ENCODE data around the gene LEF1. TPM values are rescaled to one million over a fixed set of nuclear protein-coding genes. Genes with fewer than 3 reads are reported as not detected.
A peak's percentile ranks its signal among the peaks of the same experiment; 100 is the strongest.

LEF1 gene
- total RNA-seq, 1 experiment from 2014 or later, result 0.54 TPM

- H3K9me3 ChIP-seq (ENCODE audit: control insufficient read depth, insufficient read depth, low read depth, low read length), result no peaks in the 10 kb centered on the region
- POLR2A ChIA-PET, result interaction anchor here (0.7 kb wide), 1 partner anchor 530 kb away, joined by 11 read pairs; no protein-coding TSS in a partner anchor
- H3K4me3 ChIP-seq (ENCODE audit: low read depth in 2 of 2, low read length in 2 of 2), result no peak overlapping the region
- H3K27me3 ChIP-seq (ENCODE audit: control insufficient read depth, insufficient read depth, low read length), result no peaks in the 10 kb centered on the region
- TF ChIP-seq POLR2AphosphoS5 (IDR thresholded peaks at IDR 0.05; ENCODE audit: low read depth, low read length) (no peak), SIN3A (IDR thresholded peaks at IDR 0.05; ENCODE audit: borderline replicate concordance, insufficient read depth, low read depth, low read length) (no peak), CTCF (IDR thresholded peaks at IDR 0.05) (no peak), TCF7L2 (IDR thresholded peaks at IDR 0.05; ENCODE audit: low read depth, low read length) (no peak), REST (IDR thresholded peaks at IDR 0.05; ENCODE audit: insufficient read depth in 1 of 2, low read depth in 2 of 2, low read length in 1 of 2) (no peak)
- intact Hi-C loops (cut with micrococcal nuclease; ENCODE audit: unreplicated experiment), result no loop called here
- DNase-seq (ENCODE audit: low read depth, low spot score) (no peak), ATAC-seq (no peak)
- in situ Hi-C loops (cut with HindIII; ENCODE audit: low pct_unique_long_range_greater_than_20kb, low sequenced_read_pairs), result no loop called here
- no TSS peak for BruUV-seq (replicated peaks)
- no peak overlapping the region for H3K27ac ChIP-seq (ENCODE audit: low read length)
- H3K36me3 ChIP-seq (ENCODE audit: control insufficient read depth, insufficient read depth, low read length), result no peaks in the 10 kb centered on the region
- no peaks in the 10 kb centered on the region for H3K4me1 ChIP-seq (ENCODE audit: control insufficient read depth, insufficient read depth, low read length)
- CTCF ChIA-PET, result no interaction called here
Observed at GRCh38 chr4:108010167-108010566, 158.6 kb downstream of the LEF1 start.

GRCh38 chr4:108008721-108009120 lies 160.0 kb downstream of the LEF1 start:
- ATAC-seq (no peak), DNase-seq (ENCODE audit: low read depth, low spot score) (peak; percentile 25)
- no peaks in the 10 kb centered on the region for H3K27me3 ChIP-seq (ENCODE audit: control insufficient read depth, insufficient read depth, low read length)
- TF ChIP-seq POLR2AphosphoS5 (IDR thresholded peaks at IDR 0.05; ENCODE audit: low read depth, low read length) (no peak), TCF7L2 (IDR thresholded peaks at IDR 0.05; ENCODE audit: low read depth, low read length) (no peak), SIN3A (IDR thresholded peaks at IDR 0.05; ENCODE audit: borderline replicate concordance, insufficient read depth, low read depth, low read length) (no peak)
- no peak overlapping the region for H3K27ac ChIP-seq (ENCODE audit: low read length)
- BruUV-seq (replicated peaks), result no TSS peak
- ChIA-PET CTCF (no interaction called here), POLR2A (no interaction called here)
- H3K4me3 ChIP-seq (ENCODE audit: low read depth in 2 of 2, low read length in 2 of 2), result no peak overlapping the region
- H3K4me1 ChIP-seq (ENCODE audit: control insufficient read depth, insufficient read depth, low read length), result no peaks in the 10 kb centered on the region
- no peaks in the 10 kb centered on the region for H3K9me3 ChIP-seq (ENCODE audit: control insufficient read depth, insufficient read depth, low read depth, low read length)
- in situ Hi-C loops (cut with HindIII; ENCODE audit: low pct_unique_long_range_greater_than_20kb, low sequenced_read_pairs), result no loop called here
- intact Hi-C loops (cut with micrococcal nuclease; ENCODE audit: unreplicated experiment), result no loop called here
- H3K36me3 ChIP-seq (ENCODE audit: control insufficient read depth, insufficient read depth, low read length), result no peaks in the 10 kb centered on the region

GRCh38 chr4:108007984-108008383 lies 160.7 kb downstream of the LEF1 start:
- no peak overlapping the region for H3K27ac ChIP-seq (ENCODE audit: low read length)
- in situ Hi-C loops (cut with HindIII; ENCODE audit: low pct_unique_long_range_greater_than_20kb, low sequenced_read_pairs), result no loop called here
- H3K4me3 ChIP-seq (ENCODE audit: low read depth in 2 of 2, low read length in 2 of 2), result no peak overlapping the region
- H3K9me3 ChIP-seq (ENCODE audit: control insufficient read depth, insufficient read depth, low read depth, low read length), result no peaks in the 10 kb centered on the region
- ChIA-PET CTCF (no interaction called here), POLR2A (no interaction called here)
- H3K4me1 ChIP-seq (ENCODE audit: control insufficient read depth, insufficient read depth, low read length), result no peaks in the 10 kb centered on the region
- BruUV-seq (replicated peaks), result no TSS peak
- intact Hi-C loops (cut with micrococcal nuclease; ENCODE audit: unreplicated experiment), result no loop called here
- TF ChIP-seq TCF7L2 (IDR thresholded peaks at IDR 0.05; ENCODE audit: low read depth, low read length) (no peak), CTCF (IDR thresholded peaks at IDR 0.05) (no peak), SIN3A (IDR thresholded peaks at IDR 0.05; ENCODE audit: borderline replicate concordance, insufficient read depth, low read depth, low read length) (no peak), POLR2AphosphoS5 (IDR thresholded peaks at IDR 0.05; ENCODE audit: low read depth, low read length) (no peak), REST (IDR thresholded peaks at IDR 0.05; ENCODE audit: insufficient read depth in 1 of 2, low read depth in 2 of 2, low read length in 1 of 2) (no peak)
- H3K36me3 ChIP-seq (ENCODE audit: control insufficient read depth, insufficient read depth, low read length), result no peaks in the 10 kb centered on the region
- no peaks in the 10 kb centered on the region for H3K27me3 ChIP-seq (ENCODE audit: control insufficient read depth, insufficient read depth, low read length)
- ATAC-seq, result no peak
- DNase-seq (ENCODE audit: low read depth, low spot score), result no peak
